SU-DHL-6 (cell line): Measurements from ENCODE around the gene OR52B2.

ENCODE experiments used
- EZH2phosphoT487 ChIP-seq: fragments of 200-600 bp; sonication (generic), shearing (Covaris generic); conservative IDR thresholded peaks from 2 replicates; pipeline ENCODE4 v1.6.1; 2018; ENCODE audit warnings: mild to moderate bottlenecking, antibody characterized with exemption, low read length, moderate library complexity, mixed read lengths
- TF ChIP-seq, protein P1 (sequence below): fragments of 200-600 bp; sonication (generic); IDR thresholded peaks from one replicate; pipeline ENCODE4 v1.5.1; 2017; ENCODE audit warnings: antibody characterized with exemption, mild to moderate bottlenecking, low read length, moderate library complexity; ENCODE audit not compliant: insufficient read depth, poor library complexity, severe bottlenecking

DNA sequence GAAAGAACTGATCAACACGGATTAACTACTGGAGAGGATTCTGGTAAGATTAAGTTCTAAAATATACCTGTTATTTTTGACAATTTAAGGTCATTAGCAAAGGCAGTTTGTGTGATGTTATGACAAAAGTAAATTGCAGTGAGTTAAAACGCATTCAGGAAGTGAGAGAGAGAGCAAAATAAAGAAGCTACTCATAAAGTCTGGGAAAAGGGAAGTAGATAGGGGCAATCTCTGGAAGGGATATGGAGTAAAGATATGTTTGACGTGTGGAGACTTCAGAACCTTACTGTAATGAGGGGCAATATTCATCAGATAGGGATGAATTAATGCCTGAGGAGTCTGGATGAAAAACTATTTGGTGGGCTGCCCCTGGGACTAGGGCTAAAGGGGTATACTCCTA is 45.9 kb downstream of the OR52B2 start:
- TF ChIP-seq, protein P1, sequence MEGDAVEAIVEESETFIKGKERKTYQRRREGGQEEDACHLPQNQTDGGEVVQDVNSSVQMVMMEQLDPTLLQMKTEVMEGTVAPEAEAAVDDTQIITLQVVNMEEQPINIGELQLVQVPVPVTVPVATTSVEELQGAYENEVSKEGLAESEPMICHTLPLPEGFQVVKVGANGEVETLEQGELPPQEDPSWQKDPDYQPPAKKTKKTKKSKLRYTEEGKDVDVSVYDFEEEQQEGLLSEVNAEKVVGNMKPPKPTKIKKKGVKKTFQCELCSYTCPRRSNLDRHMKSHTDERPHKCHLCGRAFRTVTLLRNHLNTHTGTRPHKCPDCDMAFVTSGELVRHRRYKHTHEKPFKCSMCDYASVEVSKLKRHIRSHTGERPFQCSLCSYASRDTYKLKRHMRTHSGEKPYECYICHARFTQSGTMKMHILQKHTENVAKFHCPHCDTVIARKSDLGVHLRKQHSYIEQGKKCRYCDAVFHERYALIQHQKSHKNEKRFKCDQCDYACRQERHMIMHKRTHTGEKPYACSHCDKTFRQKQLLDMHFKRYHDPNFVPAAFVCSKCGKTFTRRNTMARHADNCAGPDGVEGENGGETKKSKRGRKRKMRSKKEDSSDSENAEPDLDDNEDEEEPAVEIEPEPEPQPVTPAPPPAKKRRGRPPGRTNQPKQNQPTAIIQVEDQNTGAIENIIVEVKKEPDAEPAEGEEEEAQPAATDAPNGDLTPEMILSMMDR, result no peak
- no peak for TF ChIP-seq EZH2phosphoT487
